GM08714 (cell line): ENCODE results near the gene ENTPD1.
"Not testable (repeated sequence)": the region's sequence is repeated elsewhere in the genome, so short reads cannot be mapped to it uniquely, and the experiment has no call there.

Source experiments
- H3K4me3 ChIP-seq: fragments of 200-500 bp; sonication (Bioruptor generic); 2 replicates; pipeline ENCODE4 v1.5.1; 2014; ENCODE audit warnings: mild to moderate bottlenecking, low read length, inconsistent platforms
- ZNF274 ChIP-seq: IDR thresholded peaks from 2 replicates; pipeline ENCODE4 v1.6.1; 2012; ENCODE audit warnings: mild to moderate bottlenecking, low read depth, low read length

Gene ENTPD1

DNA sequence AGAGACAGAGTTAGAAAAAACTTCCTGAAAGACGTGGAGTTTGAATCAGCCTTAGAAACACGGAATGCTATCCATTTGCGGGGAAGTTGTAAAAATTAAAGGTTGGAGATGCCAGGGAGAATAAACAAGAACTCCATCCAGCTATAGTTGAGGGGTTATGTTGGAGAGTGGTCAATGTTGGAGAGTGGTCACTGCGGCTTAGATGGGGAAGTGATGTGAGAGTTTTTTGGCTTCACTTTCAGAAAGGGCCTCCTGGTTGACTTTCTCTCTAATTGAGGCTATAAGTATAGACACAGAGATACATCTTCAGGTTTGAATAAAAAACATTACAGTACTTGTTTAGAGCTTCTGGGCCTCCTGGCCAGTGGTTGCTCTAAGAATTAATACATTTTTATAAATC is 152.5 kb downstream of the ENTPD1 start:
- no peak for TF ChIP-seq ZNF274
- H3K4me3 ChIP-seq = no peak overlapping the region; the same call in 1 of the 2 replicates

DNA sequence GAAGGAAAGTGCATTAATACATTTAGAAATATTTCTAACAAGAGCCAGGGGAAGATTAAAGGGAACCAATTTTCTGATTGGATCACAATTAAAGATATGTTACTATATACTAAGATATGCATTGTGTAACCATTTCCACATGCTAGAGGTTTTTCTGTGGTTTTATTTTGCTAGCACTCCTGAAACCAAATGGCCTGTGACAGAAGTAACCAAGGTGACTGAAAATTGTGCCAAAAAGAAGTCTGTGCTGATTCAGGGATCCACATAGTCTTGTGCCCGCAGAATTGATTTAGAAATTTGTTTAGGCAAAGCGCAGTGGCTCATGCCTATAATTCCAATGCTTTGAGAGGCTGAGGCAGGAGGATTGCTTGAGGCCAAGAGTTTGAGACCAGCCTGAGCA is 153.6 kb downstream of the ENTPD1 start:
- TF ChIP-seq ZNF274 = no peak
- H3K4me3 ChIP-seq = no peak overlapping the region

DNA sequence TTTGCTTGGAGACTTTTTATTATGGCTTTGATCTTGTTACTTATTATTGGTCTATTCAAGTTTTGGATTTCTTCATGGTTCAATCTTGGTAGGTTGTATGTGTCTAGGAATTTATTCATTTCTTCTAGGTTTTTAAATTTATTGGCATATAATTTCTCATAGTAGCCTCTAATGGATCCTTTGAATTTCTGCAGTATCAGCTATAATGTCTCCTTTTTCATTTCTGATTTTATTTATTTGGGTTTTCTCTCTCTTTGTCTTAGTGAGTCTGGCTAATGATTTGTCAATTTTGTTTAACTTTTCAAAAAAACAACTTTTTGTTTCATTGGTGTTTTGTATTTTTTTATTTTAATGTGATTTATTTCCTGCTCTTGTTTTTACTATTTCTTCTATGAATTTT is 160.1 kb downstream of the ENTPD1 start:
- not testable (repeated sequence) for H3K4me3 ChIP-seq
